Right forelimb (tissue), 1 donor: Measurements from ENCODE around the gene FASTKD1.
A peak's percentile ranks its signal among the peaks of the same experiment; 100 is the strongest.
"Not testable (repeated sequence)": the region's sequence is repeated elsewhere in the genome, so short reads cannot be mapped to it uniquely, and the experiment has no call there.

Source experiments
- DNase-seq: peaks from one replicate; pipeline ENCODE4 v3.0.0-alpha.2; 2018

FASTKD1 gene, protein sequence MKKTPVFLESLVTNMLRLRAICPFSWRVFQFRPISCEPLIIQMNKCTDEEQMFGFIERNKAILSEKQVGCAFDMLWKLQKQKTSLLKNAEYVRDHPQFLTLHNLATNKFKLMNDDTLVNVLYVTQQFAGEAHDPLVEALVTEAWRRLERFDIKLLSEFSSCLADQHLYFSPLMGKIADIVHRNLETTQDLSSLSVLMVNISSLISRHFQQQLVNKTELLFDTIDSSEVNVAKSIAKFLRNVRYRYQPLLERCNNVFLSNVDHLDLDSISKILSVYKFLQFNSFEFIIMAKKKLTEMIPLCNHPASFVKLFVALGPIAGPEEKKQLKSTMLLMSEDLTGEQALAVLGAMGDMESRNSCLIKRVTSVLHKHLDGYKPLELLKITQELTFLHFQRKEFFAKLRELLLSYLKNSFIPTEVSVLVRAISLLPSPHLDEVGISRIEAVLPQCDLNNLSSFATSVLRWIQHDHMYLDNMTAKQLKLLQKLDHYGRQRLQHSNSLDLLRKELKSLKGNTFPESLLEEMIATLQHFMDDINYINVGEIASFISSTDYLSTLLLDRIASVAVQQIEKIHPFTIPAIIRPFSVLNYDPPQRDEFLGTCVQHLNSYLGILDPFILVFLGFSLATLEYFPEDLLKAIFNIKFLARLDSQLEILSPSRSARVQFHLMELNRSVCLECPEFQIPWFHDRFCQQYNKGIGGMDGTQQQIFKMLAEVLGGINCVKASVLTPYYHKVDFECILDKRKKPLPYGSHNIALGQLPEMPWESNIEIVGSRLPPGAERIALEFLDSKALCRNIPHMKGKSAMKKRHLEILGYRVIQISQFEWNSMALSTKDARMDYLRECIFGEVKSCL

GRCh38 chr2:169573160-169573973 is at the start of gene FASTKD1:
TSS of gene FASTKD1 (minus strand) at chr2:169573865. CDS start at chr2:169572029, 1,836 bp downstream.
- peak; percentile 89 for DNase-seq

GRCh38 chr2:169623235-169623634 is 49.6 kb upstream of the FASTKD1 start:
- no peak for DNase-seq

DNA sequence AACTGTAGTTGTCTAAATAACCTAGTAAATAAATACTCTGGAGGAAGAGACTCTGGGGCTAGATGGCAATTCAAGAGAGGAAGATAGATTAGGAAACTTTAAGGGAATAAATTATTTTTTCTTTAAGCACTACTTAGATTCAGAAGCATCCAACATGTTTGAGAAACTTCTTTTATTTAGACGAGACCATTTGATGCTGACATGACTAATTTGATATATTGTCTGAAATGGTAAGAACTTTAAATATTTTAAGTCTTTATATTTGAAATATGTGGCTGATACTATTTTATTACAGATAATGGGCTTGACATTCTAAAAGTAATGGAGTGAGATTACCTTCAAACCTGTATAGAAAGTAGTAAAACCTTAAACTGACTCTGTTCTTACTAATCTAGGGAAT is 46.8 kb upstream of the FASTKD1 start:
- no peak for DNase-seq

GRCh38 chr2:169619946-169620345 is 46.3 kb upstream of the FASTKD1 start:
- no peak for DNase-seq

GRCh38 chr2:169615982-169616381 is 42.3 kb upstream of the FASTKD1 start:
- not testable (repeated sequence) for DNase-seq

GRCh38 chr2:169613876-169614275 is 40.2 kb upstream of the FASTKD1 start:
- no peak for DNase-seq

DNA sequence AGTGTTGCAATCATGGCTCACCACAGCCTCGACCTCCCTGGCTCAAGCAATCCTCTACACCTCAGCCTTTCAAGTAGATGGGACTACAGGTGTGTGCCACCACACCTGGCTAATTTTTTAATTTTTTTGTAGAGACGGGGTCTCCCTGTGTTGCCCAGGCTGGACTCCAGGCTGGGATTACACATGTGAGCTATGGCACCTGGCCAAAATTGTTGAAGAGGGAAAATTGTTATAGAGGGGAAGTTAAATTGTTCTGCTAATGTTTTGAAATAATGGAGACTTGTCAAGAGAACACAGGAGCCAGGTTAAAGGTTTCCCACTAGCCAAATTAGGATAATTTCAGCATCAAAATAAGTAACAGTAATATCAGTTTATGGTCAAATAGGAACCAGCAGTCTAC is 35.6 kb upstream of the FASTKD1 start:
- DNase-seq, result no peak

DNA sequence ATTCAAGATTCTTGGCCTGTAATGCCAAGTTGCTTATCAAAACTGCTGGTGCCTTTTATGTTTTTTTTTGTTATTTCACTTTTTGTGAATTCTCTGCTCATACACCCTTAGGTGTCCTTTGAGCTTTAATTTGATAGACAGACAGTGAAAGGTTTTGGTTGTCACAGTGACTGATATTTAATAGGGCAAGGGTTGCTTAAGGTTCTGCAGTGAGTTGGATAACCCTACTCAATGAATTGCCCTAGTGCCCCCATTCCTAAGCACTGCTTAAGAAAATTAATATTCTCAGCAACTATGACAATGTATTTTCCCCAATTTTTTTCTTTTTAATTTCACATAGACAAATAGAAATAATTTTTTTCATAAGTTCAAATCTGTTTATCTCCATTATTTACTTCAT is 25.9 kb upstream of the FASTKD1 start:
- DNase-seq, result no peak

- DNase-seq, result no peak
These were observed 25.3 kb upstream of the FASTKD1 start for GRCh38 chr2:169598982-169599381.

DNA sequence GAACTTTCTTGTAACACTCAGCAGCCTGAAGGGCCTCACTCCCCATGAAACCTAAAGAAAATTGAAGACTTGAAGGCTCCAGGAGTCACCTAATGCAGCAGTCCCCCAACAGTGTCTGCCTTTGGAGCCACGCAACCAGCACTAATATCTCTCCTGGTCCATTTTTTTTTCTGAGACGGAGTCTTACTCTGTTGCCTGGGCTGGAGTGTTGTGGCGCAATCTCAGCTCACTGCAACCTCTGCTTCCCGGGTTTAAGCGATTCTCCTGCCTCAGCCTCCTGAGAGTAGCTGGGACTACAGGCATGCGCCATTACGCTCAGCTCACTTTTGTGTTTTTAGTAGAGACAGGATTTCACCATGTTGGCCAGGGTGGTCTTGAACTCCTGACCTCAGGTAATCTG is 22.9 kb upstream of the FASTKD1 start:
- not testable (repeated sequence) for DNase-seq

GRCh38 chr2:169590804-169591203 is 17.1 kb upstream of the FASTKD1 start:
- no peak for DNase-seq

DNA sequence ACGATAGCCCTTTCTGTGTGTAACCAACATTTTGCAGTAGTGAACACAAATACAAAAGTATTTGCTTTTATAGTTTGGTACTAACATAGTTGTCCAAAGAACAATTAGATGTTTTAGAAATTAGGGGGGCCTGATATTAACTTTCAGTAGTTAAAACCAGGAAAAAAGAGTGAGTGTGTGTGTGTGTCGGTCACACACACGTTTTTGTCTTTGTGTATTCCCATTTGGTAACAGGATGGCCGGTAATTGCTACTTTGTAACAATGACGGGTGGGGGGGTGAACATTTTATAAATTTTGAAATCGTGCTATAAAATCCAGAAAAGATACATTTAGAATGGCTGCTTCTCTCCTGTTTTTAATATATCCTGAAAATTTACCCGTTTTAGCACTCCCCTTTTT is 12.0 kb upstream of the FASTKD1 start:
- no peak for DNase-seq

- DNase-seq, result peak; percentile 95
These were observed 10.6 kb upstream of the FASTKD1 start, which contains the start of gene PPIG for GRCh38 chr2:169584005-169584877. TSS of gene PPIG (plus strand) at chr2:169584351. CDS start at chr2:169604042, 19,691 bp downstream.

DNA sequence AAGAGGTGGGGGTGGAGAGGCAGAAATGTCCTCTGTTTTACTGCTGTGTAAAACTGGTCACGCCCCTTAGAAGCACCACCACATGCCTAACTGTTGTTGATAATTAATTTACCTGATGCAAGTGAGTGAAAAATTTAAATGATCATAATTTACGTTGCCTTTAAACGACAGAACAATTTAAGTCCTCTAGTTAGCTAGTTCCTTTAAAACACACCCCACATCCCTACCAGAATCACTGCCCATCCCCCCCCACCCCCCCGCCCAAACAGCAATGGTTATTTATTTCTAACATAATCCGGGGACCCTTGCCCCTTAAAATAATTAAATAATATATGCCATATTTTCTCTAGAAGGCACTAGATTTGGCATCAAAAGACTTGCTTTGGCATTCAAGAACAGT is 9.9 kb upstream of the FASTKD1 start:
- DNase-seq, result no peak

DNA sequence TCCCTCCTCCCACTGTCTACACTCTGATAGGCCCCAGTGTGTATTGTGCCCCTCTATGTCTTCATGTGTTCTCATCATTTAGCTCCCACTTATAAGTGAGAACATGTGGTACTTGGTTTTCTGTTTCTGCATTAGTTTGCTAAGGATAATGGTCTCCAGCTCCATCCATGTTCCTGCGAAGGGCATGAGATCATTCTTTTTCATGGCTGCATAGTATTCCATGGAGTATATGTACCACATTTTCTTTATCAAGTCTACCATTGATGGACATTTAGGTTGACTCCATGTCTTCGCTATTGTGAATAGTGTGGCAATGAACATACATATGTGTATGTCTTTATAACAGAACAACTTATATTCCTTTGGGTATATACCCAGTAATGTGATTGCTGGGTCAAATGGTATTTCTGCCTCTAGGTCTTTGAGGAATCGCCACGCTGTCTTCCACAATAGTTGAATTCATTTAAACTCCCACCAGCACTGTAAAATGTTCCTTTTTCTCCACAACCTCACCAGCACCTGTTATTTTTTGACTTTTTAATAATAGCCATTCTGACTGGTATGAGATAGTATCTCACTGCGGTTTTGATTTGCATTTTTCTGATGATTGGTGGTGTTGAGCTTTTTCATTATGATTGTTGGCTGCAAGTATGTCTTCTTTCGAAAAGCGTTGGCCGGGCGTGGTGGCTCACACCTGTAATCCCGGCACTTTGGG is 9.0 kb upstream of the FASTKD1 start:
- not testable (repeated sequence) for DNase-seq

- no peak for DNase-seq
These were observed 5.4 kb upstream of the FASTKD1 start for GRCh38 chr2:169579044-169579443.

GRCh38 chr2:169575264-169575663 is 1.6 kb upstream of the FASTKD1 start:
- DNase-seq, result not testable (repeated sequence)

- not testable (repeated sequence) for DNase-seq
These were observed 874 bp upstream of the FASTKD1 start for GRCh38 chr2:169574539-169574938.

- no peak for DNase-seq
These were observed 272 bp upstream of the FASTKD1 start for GRCh38 chr2:169573974-169574299.

GRCh38 chr2:169572821-169573159 is 875 bp downstream of the FASTKD1 start:
- no peak for DNase-seq

GRCh38 chr2:169572189-169572588 is 1.5 kb downstream of the FASTKD1 start:
- DNase-seq, result no peak
